ENCODE data around the gene AFAP1L2.

AFAP1L2 gene

GRCh38 chr10:114391599-114391998, 12.7 kb downstream of the AFAP1L2 start:
- ATAC-seq (replicated peaks), result no peak
- Mint-ChIP-seq H3K36me3 (ENCODE audit: insufficient read depth) (no peaks in the 10 kb centered on the region), H3K4me3 (no peak overlapping the region)

GRCh38 chr10:114389426-114389825, 14.9 kb downstream of the AFAP1L2 start:
- peaks cover 37 to 99% of the 10 kb centered on the region in 2 donors for H3K27me3 Mint-ChIP-seq

More at GRCh38 chr10:114391599-114391998, 12.7 kb downstream of the AFAP1L2 start:
- no peak for DNase-seq
- H3K27ac Mint-ChIP-seq, result no peak overlapping the region
- no peaks in the 10 kb centered on the region for H3K9me3 Mint-ChIP-seq
- H3K4me1 Mint-ChIP-seq (ENCODE audit: low read depth in 2 of 2), result no peaks in the 10 kb centered on the region
- peaks cover 34 to 100% of the 10 kb centered on the region in 2 donors for H3K27me3 Mint-ChIP-seq

GRCh38 chr10:114388275-114388674, 16.0 kb downstream of the AFAP1L2 start:
- H3K27ac Mint-ChIP-seq, result no peak overlapping the region
- peaks cover 37 to 97% of the 10 kb centered on the region in 2 donors for H3K27me3 Mint-ChIP-seq
- no peaks in the 10 kb centered on the region for H3K36me3 Mint-ChIP-seq (ENCODE audit: insufficient read depth)
- H3K4me3 Mint-ChIP-seq, result no peak overlapping the region
- no peaks in the 10 kb centered on the region for H3K9me3 Mint-ChIP-seq
- no peaks in the 10 kb centered on the region for H3K4me1 Mint-ChIP-seq (ENCODE audit: low read depth in 2 of 2)
- ATAC-seq (replicated peaks) (no peak), DNase-seq (no peak)

More at GRCh38 chr10:114389426-114389825, 14.9 kb downstream of the AFAP1L2 start:
- Mint-ChIP-seq H3K4me3 (no peak overlapping the region), H3K9me3 (no peaks in the 10 kb centered on the region), H3K36me3 (ENCODE audit: insufficient read depth) (no peaks in the 10 kb centered on the region), H3K4me1 (ENCODE audit: low read depth in 2 of 2) (no peaks in the 10 kb centered on the region), H3K27ac (no peak overlapping the region)
- no peak for DNase-seq
- ATAC-seq (replicated peaks), result no peak

- DNase-seq, result no peak
- Mint-ChIP-seq H3K27me3 (peaks cover 37 to 97% of the 10 kb centered on the region in 2 donors), H3K4me3 (no peak overlapping the region), H3K4me1 (ENCODE audit: low read depth in 2 of 2) (no peaks in the 10 kb centered on the region), H3K9me3 (no peaks in the 10 kb centered on the region), H3K27ac (no peak overlapping the region), H3K36me3 (ENCODE audit: insufficient read depth) (no peaks in the 10 kb centered on the region)
- ATAC-seq (replicated peaks), result no peak
These were observed 16.5 kb downstream of the AFAP1L2 start for GRCh38 chr10:114387784-114388183.

GRCh38 chr10:114386452-114386851, 17.9 kb downstream of the AFAP1L2 start:
- DNase-seq (no peak), ATAC-seq (replicated peaks) (no peak)
- Mint-ChIP-seq H3K4me1 (ENCODE audit: low read depth in 2 of 2) (no peaks in the 10 kb centered on the region), H3K36me3 (ENCODE audit: insufficient read depth) (no peaks in the 10 kb centered on the region), H3K9me3 (no peaks in the 10 kb centered on the region), H3K4me3 (no peak overlapping the region), H3K27me3 (peaks cover 37 to 96% of the 10 kb centered on the region in 2 donors), H3K27ac (no peak overlapping the region)

GRCh38 chr10:114385557-114385956, 18.7 kb downstream of the AFAP1L2 start:
- H3K4me1 Mint-ChIP-seq (ENCODE audit: low read depth in 2 of 2), result no peaks in the 10 kb centered on the region
- H3K4me3 Mint-ChIP-seq, result no peak overlapping the region
- H3K36me3 Mint-ChIP-seq (ENCODE audit: insufficient read depth), result no peaks in the 10 kb centered on the region
- no peak for ATAC-seq (replicated peaks)
- DNase-seq, result no peak
- H3K27me3 Mint-ChIP-seq, result peaks cover 37 to 96% of the 10 kb centered on the region in 2 donors
- H3K27ac Mint-ChIP-seq, result no peak overlapping the region
- H3K9me3 Mint-ChIP-seq, result no peaks in the 10 kb centered on the region

- Mint-ChIP-seq H3K4me3 (no peak overlapping the region), H3K4me1 (ENCODE audit: low read depth in 2 of 2) (no peaks in the 10 kb centered on the region), H3K36me3 (ENCODE audit: insufficient read depth) (no peaks in the 10 kb centered on the region), H3K9me3 (no peaks in the 10 kb centered on the region), H3K27me3 (peaks cover 45 to 96% of the 10 kb centered on the region in 2 donors), H3K27ac (no peak overlapping the region)
- ATAC-seq (replicated peaks) (no peak), DNase-seq (no peak)
These were observed 19.7 kb downstream of the AFAP1L2 start for GRCh38 chr10:114384601-114385000.

GRCh38 chr10:114384181-114384580, 20.1 kb downstream of the AFAP1L2 start:
- Mint-ChIP-seq H3K36me3 (ENCODE audit: insufficient read depth) (no peaks in the 10 kb centered on the region), H3K4me3 (no peak overlapping the region), H3K27ac (no peak overlapping the region), H3K4me1 (ENCODE audit: low read depth in 2 of 2) (no peaks in the 10 kb centered on the region), H3K27me3 (peaks cover 44 to 95% of the 10 kb centered on the region in 2 donors), H3K9me3 (no peaks in the 10 kb centered on the region)
- ATAC-seq (replicated peaks), result no peak
- DNase-seq, result no peak

- peaks cover 43 to 92% of the 10 kb centered on the region in 2 donors for H3K27me3 Mint-ChIP-seq
- no peak overlapping the region for H3K4me3 Mint-ChIP-seq
- no peaks in the 10 kb centered on the region for H3K36me3 Mint-ChIP-seq (ENCODE audit: insufficient read depth)
- H3K4me1 Mint-ChIP-seq (ENCODE audit: low read depth in 2 of 2), result no peaks in the 10 kb centered on the region
- H3K27ac Mint-ChIP-seq, result no peak overlapping the region
- DNase-seq, result no peak
- H3K9me3 Mint-ChIP-seq, result no peaks in the 10 kb centered on the region
- ATAC-seq (replicated peaks), result no peak
These were observed 23.5 kb downstream of the AFAP1L2 start for GRCh38 chr10:114380797-114381196.

- ATAC-seq (replicated peaks), result no peak
- H3K27me3 Mint-ChIP-seq, result peaks cover 50 to 87% of the 10 kb centered on the region in 2 donors
- DNase-seq, result no peak
- no peak overlapping the region for H3K4me3 Mint-ChIP-seq
- H3K9me3 Mint-ChIP-seq, result no peaks in the 10 kb centered on the region
- no peaks in the 10 kb centered on the region for H3K36me3 Mint-ChIP-seq (ENCODE audit: insufficient read depth)
- H3K27ac Mint-ChIP-seq, result no peak overlapping the region
- no peaks in the 10 kb centered on the region for H3K4me1 Mint-ChIP-seq (ENCODE audit: low read depth in 2 of 2)
These were observed 24.2 kb downstream of the AFAP1L2 start for GRCh38 chr10:114380060-114380459.

GRCh38 chr10:114379631-114380041, 24.7 kb downstream of the AFAP1L2 start:
- no peak for DNase-seq
- no peaks in the 10 kb centered on the region for H3K36me3 Mint-ChIP-seq (ENCODE audit: insufficient read depth)
- no peaks in the 10 kb centered on the region for H3K9me3 Mint-ChIP-seq
- no peak overlapping the region for H3K4me3 Mint-ChIP-seq
- H3K4me1 Mint-ChIP-seq (ENCODE audit: low read depth in 2 of 2), result no peaks in the 10 kb centered on the region
- no peak for ATAC-seq (replicated peaks)
- peaks cover 48 to 83% of the 10 kb centered on the region in 2 donors for H3K27me3 Mint-ChIP-seq
- H3K27ac Mint-ChIP-seq, result no peak overlapping the region

- no peaks in the 10 kb centered on the region for H3K4me1 Mint-ChIP-seq (ENCODE audit: low read depth in 2 of 2)
- H3K27me3 Mint-ChIP-seq, result peaks cover 51 to 68% of the 10 kb centered on the region in 2 donors
- no peak overlapping the region for H3K4me3 Mint-ChIP-seq
- no peak overlapping the region for H3K27ac Mint-ChIP-seq
- H3K9me3 Mint-ChIP-seq, result no peaks in the 10 kb centered on the region
- DNase-seq, result no peak
- H3K36me3 Mint-ChIP-seq (ENCODE audit: insufficient read depth), result no peaks in the 10 kb centered on the region
- ATAC-seq (replicated peaks), result no peak
These were observed 27.8 kb downstream of the AFAP1L2 start for GRCh38 chr10:114376523-114376922.

- no peak overlapping the region for H3K27ac Mint-ChIP-seq
- peaks cover 39 to 53% of the 10 kb centered on the region in 2 donors for H3K27me3 Mint-ChIP-seq
- H3K36me3 Mint-ChIP-seq (ENCODE audit: insufficient read depth), result no peaks in the 10 kb centered on the region
- ATAC-seq (replicated peaks) (no peak), DNase-seq (no peak)
- H3K4me3 Mint-ChIP-seq, result no peak overlapping the region
- H3K9me3 Mint-ChIP-seq, result no peaks in the 10 kb centered on the region
- no peaks in the 10 kb centered on the region for H3K4me1 Mint-ChIP-seq (ENCODE audit: low read depth in 2 of 2)
These were observed 29.3 kb downstream of the AFAP1L2 start for GRCh38 chr10:114375047-114375446.

- no peak for ATAC-seq (replicated peaks)
- H3K9me3 Mint-ChIP-seq, result no peaks in the 10 kb centered on the region
- peaks cover 36 to 46% of the 10 kb centered on the region in 2 donors for H3K27me3 Mint-ChIP-seq
- H3K27ac Mint-ChIP-seq, result no peak overlapping the region
- H3K4me3 Mint-ChIP-seq, result no peak overlapping the region
- no peak for DNase-seq
- no peaks in the 10 kb centered on the region for H3K36me3 Mint-ChIP-seq (ENCODE audit: insufficient read depth)
- H3K4me1 Mint-ChIP-seq (ENCODE audit: low read depth in 2 of 2), result no peaks in the 10 kb centered on the region
These were observed 30.1 kb downstream of the AFAP1L2 start for GRCh38 chr10:114374053-114374791.
